ENCODE measurements around the gene SMC3. TPM values are rescaled to one million over a fixed set of nuclear protein-coding genes. Genes with fewer than 3 reads are reported as not detected.
"Not testable (repeated sequence)": the region's sequence is repeated elsewhere in the genome, so short reads cannot be mapped to it uniquely, and the experiment has no call there.

SMC3 gene
- total RNA-seq, 1 donor from 2014 or later = 19.5 TPM

DNA sequence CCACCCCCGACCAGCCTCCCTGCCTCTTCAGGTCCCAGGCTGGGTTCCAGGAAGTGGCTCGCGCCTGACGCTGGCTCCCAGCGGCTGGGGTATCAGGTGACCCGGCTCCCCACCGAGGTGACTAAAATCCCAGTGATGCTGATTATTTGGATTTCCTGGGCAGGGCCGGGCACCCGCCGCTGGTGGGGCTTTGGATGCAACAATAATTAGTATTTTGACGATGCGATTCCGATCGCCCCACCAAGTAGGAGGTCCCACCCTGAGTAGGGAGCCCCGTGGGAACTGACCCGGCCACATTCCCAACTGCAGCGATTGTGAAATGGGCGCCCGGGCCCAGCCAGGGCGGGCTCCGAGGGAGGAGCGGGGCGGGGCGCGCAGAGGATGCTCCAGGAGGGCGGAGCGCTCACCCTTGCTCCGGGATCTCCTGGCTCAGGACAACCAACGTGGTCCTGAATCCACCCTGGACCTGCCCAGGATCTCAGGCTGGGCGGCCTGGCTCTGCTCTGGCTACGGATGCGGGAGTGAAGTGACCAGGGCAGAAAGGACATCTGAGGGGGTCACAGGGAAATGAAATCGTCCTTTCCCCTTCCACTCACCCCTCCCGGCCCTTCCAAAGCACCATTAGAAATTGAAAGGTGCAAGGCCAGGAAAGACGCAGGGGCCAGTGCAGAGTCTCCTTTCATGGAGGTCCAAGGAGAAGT is 37.2 kb upstream of the SMC3 start:
- DNase-seq (ENCODE audit: low read depth) = peak; percentile 47

DNA sequence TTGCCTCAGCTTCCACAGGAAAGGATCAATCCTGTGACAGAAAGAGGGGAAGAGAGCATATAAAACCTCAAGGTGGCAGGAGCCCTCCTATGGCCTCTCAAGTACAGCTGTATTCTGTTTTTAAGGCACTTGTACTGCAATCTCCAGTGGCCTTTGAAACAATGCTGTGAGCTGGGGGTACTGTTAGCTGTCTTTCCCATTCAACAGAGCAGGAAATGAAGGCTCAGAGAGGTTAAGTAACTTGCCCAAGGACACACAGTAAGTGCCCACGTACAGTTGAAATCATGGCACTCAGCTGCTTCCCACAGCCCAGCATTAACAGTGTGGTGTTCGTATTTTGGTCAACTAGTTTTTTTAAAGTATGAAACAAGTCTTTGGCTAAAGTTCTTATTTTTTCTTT is 35.8 kb upstream of the SMC3 start:
- H3K4me3 ChIP-seq (ENCODE audit: low read depth, low read length) = no peak overlapping the region
- TF ChIP-seq, protein P1, sequence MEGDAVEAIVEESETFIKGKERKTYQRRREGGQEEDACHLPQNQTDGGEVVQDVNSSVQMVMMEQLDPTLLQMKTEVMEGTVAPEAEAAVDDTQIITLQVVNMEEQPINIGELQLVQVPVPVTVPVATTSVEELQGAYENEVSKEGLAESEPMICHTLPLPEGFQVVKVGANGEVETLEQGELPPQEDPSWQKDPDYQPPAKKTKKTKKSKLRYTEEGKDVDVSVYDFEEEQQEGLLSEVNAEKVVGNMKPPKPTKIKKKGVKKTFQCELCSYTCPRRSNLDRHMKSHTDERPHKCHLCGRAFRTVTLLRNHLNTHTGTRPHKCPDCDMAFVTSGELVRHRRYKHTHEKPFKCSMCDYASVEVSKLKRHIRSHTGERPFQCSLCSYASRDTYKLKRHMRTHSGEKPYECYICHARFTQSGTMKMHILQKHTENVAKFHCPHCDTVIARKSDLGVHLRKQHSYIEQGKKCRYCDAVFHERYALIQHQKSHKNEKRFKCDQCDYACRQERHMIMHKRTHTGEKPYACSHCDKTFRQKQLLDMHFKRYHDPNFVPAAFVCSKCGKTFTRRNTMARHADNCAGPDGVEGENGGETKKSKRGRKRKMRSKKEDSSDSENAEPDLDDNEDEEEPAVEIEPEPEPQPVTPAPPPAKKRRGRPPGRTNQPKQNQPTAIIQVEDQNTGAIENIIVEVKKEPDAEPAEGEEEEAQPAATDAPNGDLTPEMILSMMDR (IDR thresholded peaks at IDR 0.05; ENCODE audit: insufficient read depth, low read length, severe bottlenecking) = no peak
- FAIRE-seq = no peak
- DNase-seq (ENCODE audit: low read depth) = no peak
- no peaks in the 10 kb centered on the region for H3K27me3 ChIP-seq (ENCODE audit: control insufficient read depth, insufficient read depth, low read length)
- no peaks in the 10 kb centered on the region for H3K36me3 ChIP-seq (ENCODE audit: control insufficient read depth, insufficient read depth, low read length)

More for the DNA sequence above, 37.2 kb upstream of the SMC3 start:
- FAIRE-seq = no peak
- Histone ChIP-seq H3K36me3 (ENCODE audit: control insufficient read depth, insufficient read depth, low read length) (no peaks in the 10 kb centered on the region), H3K27me3 (ENCODE audit: control insufficient read depth, insufficient read depth, low read length) (no peaks in the 10 kb centered on the region), H3K4me3 (ENCODE audit: low read depth, low read length) (peak overlapping the region; percentile 26)
- TF ChIP-seq, protein P1 (IDR thresholded peaks at IDR 0.05; ENCODE audit: insufficient read depth, low read length, severe bottlenecking) = no peak

DNA sequence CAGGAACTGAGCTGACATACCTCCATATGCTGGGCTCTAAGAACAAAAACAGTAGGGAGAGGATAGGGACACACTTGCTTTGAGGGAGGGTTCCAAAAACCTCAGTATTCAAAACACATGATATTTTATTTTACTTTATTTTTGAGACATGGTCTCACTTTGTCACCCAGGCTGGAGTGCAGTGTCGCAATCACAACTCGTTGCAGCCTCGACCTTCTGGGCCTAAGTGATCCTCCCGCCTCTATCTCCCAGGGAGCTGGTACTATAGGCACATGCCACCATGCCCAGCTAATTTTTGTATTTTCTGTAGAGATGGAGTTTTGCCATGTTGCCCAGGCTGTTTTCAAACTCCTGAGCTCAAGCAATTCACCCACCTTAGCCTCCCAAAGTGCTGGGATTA is 34.9 kb upstream of the SMC3 start:
- H3K27me3 ChIP-seq (ENCODE audit: control insufficient read depth, insufficient read depth, low read length); H3K36me3 ChIP-seq (ENCODE audit: control insufficient read depth, insufficient read depth, low read length); FAIRE-seq; H3K4me3 ChIP-seq (ENCODE audit: low read depth, low read length); DNase-seq (ENCODE audit: low read depth): not testable (repeated sequence)

DNA sequence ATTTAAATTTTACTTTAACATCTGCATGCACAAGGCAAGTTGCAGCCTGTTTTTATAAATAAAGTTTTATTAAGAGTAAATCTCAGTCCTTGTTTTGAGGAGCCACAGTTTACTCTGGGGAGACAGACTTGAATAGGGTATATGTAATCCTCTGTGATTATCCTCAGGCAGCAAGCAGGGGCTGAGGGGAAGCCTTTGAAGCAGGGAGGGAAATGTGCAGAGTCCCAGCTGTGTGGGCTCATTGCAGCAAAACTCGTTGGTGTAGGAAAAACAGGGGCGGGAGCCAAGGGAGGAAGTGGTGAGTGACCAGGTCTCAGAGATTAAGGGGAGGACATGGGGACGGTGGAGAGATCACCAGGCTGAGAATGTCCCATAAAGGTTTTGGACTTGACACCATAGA is 34.3 kb upstream of the SMC3 start:
- FAIRE-seq (no peak), DNase-seq (ENCODE audit: low read depth) (no peak)
- H3K36me3 ChIP-seq (ENCODE audit: control insufficient read depth, insufficient read depth, low read length) = no peaks in the 10 kb centered on the region
- H3K27me3 ChIP-seq (ENCODE audit: control insufficient read depth, insufficient read depth, low read length) = no peaks in the 10 kb centered on the region
- H3K4me3 ChIP-seq (ENCODE audit: low read depth, low read length) = no peak overlapping the region
- TF ChIP-seq, protein P1 (IDR thresholded peaks at IDR 0.05; ENCODE audit: insufficient read depth, low read length, severe bottlenecking) = no peak

DNA sequence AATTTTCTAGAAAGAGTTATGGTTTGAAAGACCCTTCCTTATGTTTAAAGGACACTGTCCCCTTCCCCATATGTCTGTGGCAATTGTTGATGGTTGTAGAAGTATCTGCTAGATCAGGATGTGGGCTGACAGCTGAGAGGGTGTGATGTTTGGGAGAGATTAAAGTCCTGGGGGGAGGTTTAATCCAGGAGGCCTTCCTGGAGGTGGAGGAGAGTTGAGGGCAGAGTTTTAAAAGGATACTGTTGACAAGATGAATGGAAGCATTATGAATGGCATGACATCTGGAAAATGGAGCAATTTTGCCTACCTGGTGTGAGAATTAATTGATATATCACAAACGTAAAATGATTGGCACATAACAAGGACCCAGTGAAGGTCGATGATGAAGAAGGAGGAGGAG is 32.9 kb upstream of the SMC3 start:
- TF ChIP-seq, protein P1 (IDR thresholded peaks at IDR 0.05; ENCODE audit: insufficient read depth, low read length, severe bottlenecking) = no peak
- Histone ChIP-seq H3K4me3 (ENCODE audit: low read depth, low read length) (no peak overlapping the region), H3K36me3 (ENCODE audit: control insufficient read depth, insufficient read depth, low read length) (no peaks in the 10 kb centered on the region), H3K27me3 (ENCODE audit: control insufficient read depth, insufficient read depth, low read length) (no peaks in the 10 kb centered on the region)
- FAIRE-seq (no peak), DNase-seq (ENCODE audit: low read depth) (no peak)

DNA sequence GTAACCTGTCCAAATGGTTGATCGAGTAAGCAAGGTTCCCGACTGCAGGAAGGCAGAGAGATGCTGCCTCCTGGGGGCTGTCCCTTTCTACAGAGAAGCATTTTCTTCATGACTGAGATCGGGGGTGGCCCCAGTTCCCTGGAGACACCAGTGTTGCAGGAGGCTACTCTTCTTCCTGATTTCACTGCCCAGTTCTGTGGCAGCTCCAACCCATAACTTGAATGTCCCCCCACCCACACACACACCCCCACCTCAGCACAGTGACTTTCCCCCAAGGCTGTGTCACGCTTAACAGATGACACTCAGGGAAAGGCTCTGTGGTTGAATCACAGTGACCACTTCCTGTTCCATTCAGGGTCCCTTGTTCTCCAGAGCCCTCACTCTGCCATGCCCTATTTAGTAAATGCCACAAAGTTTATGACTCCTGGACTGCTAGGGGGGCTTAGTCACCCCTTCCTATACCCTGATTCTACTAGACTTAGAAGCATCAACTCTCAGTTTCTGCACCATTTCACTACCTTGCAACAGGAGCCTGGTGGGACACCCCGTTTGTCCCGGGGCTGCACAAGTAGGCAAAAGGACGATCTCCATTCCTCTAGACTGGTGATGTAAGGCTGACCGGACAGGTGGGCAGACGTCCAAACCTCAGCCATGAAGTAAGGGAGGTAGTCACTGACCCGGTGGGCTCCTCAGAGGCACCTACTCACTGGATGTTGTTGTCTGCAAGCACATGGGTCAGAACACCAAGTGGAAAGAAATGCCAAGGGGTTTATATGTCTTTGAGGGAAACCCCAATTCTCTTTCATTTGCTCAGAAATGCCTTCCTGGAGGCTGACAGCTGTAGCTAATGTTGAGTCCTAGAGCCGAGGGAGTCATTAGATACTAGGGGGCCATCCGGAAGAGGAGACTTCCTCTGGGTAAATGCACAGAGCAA is 31.3 kb upstream of the SMC3 start:
- Histone ChIP-seq H3K36me3 (ENCODE audit: control insufficient read depth, insufficient read depth, low read length) (no peaks in the 10 kb centered on the region), H3K27me3 (ENCODE audit: control insufficient read depth, insufficient read depth, low read length) (no peaks in the 10 kb centered on the region), H3K4me3 (ENCODE audit: low read depth, low read length) (no peak overlapping the region)
- FAIRE-seq = no peak
- TF ChIP-seq, protein P1 (IDR thresholded peaks at IDR 0.05; ENCODE audit: insufficient read depth, low read length, severe bottlenecking) = peak; percentile 10
- DNase-seq (ENCODE audit: low read depth) = peak; percentile 64
